ENCODE data around the gene EPHA4. TPM values are rescaled to one million over a fixed set of nuclear protein-coding genes. Genes with fewer than 3 reads are reported as not detected.

Gene EPHA4
- total and polyA plus RNA-seq, 2 of the 4 experiments (the other 2 are of a cell fraction): 36.9 to 132 TPM

DNA sequence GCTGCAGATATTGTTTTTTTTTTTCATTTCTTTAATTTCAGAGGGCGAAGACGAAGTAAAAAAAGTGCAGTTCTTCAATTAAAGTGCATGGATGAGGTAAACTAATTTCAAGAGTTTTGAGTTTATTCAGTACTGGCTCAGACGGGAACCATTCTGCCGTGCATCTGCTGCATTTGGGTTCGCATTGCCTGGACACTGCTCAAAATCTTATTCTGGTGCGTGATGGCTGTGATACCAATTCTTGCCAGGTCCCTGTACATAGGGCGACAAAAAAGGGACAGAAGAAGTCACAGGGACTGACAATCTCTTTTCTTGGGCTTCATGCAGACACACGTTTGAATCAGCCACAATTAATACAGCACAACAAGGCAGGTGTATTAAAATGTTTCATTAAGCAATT, 146.2 kb downstream of the EPHA4 start:
- no peak overlapping the region for H3K9ac ChIP-seq (ENCODE audit: low read depth, low read length)
- no peak for ATAC-seq (ENCODE audit: low read depth)

More for the DNA sequence above, 146.2 kb downstream of the EPHA4 start:
- Histone ChIP-seq H4K91ac (ENCODE audit: insufficient read depth, low read depth, low read length) (no peak overlapping the region), H3K27me3 (ENCODE audit: control insufficient read depth, insufficient read depth, low read length) (no peaks in the 10 kb centered on the region), H2AK9ac (replicated peaks; ENCODE audit: low read depth, low read length, poor library complexity) (no peak overlapping the region), H3K23ac (ENCODE audit: low read depth, low read length) (no peak overlapping the region), H3K14ac (replicated peaks; ENCODE audit: low read depth, low read length) (no peak overlapping the region), H3K56ac (ENCODE audit: extremely low read depth, insufficient read depth, low read length) (no peak overlapping the region), H3K4me2 (ENCODE audit: low read depth, low read length) (no peak overlapping the region), H3K4ac (ENCODE audit: low read depth, low read length) (no peak overlapping the region), H4K5ac (ENCODE audit: low read depth, low read length) (no peak overlapping the region), H2AFZ (replicated peaks; ENCODE audit: low read length, poor library complexity) (no peak overlapping the region), H3K18ac (ENCODE audit: low read depth, low read length) (no peak overlapping the region), H2BK20ac (ENCODE audit: low read depth, low read length) (no peak overlapping the region), H3K9me3 (ENCODE audit: control insufficient read depth, insufficient read depth, low read length) (no peaks in the 10 kb centered on the region), H2BK5ac (ENCODE audit: low read depth, low read length, poor library complexity, severe bottlenecking) (no peak overlapping the region), H2BK120ac (ENCODE audit: low read depth, low read length) (no peak overlapping the region), H4K20me1 (ENCODE audit: insufficient read depth, low read length) (no peaks in the 10 kb centered on the region), H3K27ac (ENCODE audit: insufficient read depth, low read length) (no peak overlapping the region), H4K8ac (ENCODE audit: low read depth in 2 of 2, low read length in 2 of 2) (no peak overlapping the region), H2AK5ac (ENCODE audit: low read depth, low read length) (no peak overlapping the region), H3K4me1 (ENCODE audit: control insufficient read depth, insufficient read depth, low read length) (peaks cover 4% of the 10 kb centered on the region; the same call in 1 of the 2 replicates), H3K9me1 (ENCODE audit: insufficient read depth, low read length) (no peaks in the 10 kb centered on the region; the same call in 1 of the 2 replicates), H3K36me3 (ENCODE audit: control insufficient read depth, insufficient read depth, low read length) (peaks cover 30% of the 10 kb centered on the region), H2BK15ac (ENCODE audit: low read depth, low read length) (no peak overlapping the region), H3K79me1 (ENCODE audit: low read depth in 1 of 2, low read length in 2 of 2) (peaks cover 0 to 5% of the 10 kb centered on the region in 2 experiments; a peak in 2 of 4 replicates), H3K4me3 (ENCODE audit: insufficient read depth, low read depth, low read length) (no peak overlapping the region)
- no peak for DNase-seq
- TF ChIP-seq NFE2L2 (IDR thresholded peaks at IDR 0.05; ENCODE audit: low read depth, low read length) (no peak), POLR2A (IDR thresholded peaks at IDR 0.05; ENCODE audit: low read depth, low read length) (no peak), BHLHE40 (IDR thresholded peaks at IDR 0.05; ENCODE audit: low read depth, low read length) (no peak), RCOR1 (IDR thresholded peaks at IDR 0.05; ENCODE audit: insufficient replicate concordance, low read length) (no peak), MAFK (IDR thresholded peaks at IDR 0.05; ENCODE audit: low read depth, low read length) (no peak), RFX5 (IDR thresholded peaks at IDR 0.05; ENCODE audit: low read depth, low read length) (no peak), MXI1 (IDR thresholded peaks at IDR 0.05; ENCODE audit: borderline replicate concordance, low read depth, low read length) (no peak), CHD1 (IDR thresholded peaks at IDR 0.05; ENCODE audit: low read depth, low read length) (no peak)
- POLR2A ChIA-PET (ENCODE audit: unreplicated experiment): no interaction called here
- dilution Hi-C loops (cut with HindIII; ENCODE audit: low sequenced_read_pairs, unreplicated experiment): no loop called here
- no TSS peak for BruUV-seq (replicated peaks)
- WGBS, 2 experiments (ENCODE audit: extremely low coverage in 2 of 2, insufficient read length in 1 of 2): 97% methylated on average over 6 of the region's 8 CpGs; no CpG with 5 or more reads in 1 of the 2 experiments
- CTCF ChIA-PET: interaction anchor here (0.9 kb wide), 1 partner anchor 18 kb away, joined by 3 read pairs; no protein-coding TSS in a partner anchor
- intact Hi-C loops (cut with micrococcal nuclease): loop anchor here (10.0 kb wide), 1 partner anchor 581 kb away; no protein-coding TSS in a partner anchor
- in situ Hi-C loops (cut with MboI; ENCODE audit: low sequenced_read_pairs): no loop called here
